ENCODE results near the gene C19orf81. TPM values are rescaled to one million over a fixed set of nuclear protein-coding genes. Genes with fewer than 3 reads are reported as not detected.

The C19orf81 gene
- total and polyA plus RNA-seq, 2 donors (not counting 3 experiments of a cell fraction or from before 2014, with no cell fraction given) = 0.79 to 2.5 TPM

GRCh38 chr19:50657712-50658440 lies 8.6 kb downstream of the C19orf81 start:
- Histone ChIP-seq H3K4me1 (ENCODE audit: control insufficient read depth, extremely low read depth, insufficient read depth, low read length) (peaks cover 11% of the 10 kb centered on the region), H3K9me3 (replicated peaks; ENCODE audit: control insufficient read depth, insufficient read depth, low read length) (no peaks in the 10 kb centered on the region), H4K20me1 (replicated peaks; ENCODE audit: control insufficient read depth, extremely low read depth, insufficient read depth, low read length) (no peaks in the 10 kb centered on the region), H3K9me1 (replicated peaks; ENCODE audit: control insufficient read depth, extremely low read depth, insufficient read depth, low read length) (no peaks in the 10 kb centered on the region), H2AFZ (ENCODE audit: low read depth, low read length) (peak overlapping the region; percentile 86), H3K4me2 (ENCODE audit: insufficient read depth, low read length) (peak overlapping the region; percentile 39), H3K79me2 (ENCODE audit: control insufficient read depth, insufficient read depth, low read length) (no peaks in the 10 kb centered on the region), H3K27me3 (ENCODE audit: control insufficient read depth in 2 of 2, insufficient read depth in 2 of 2, low read length in 2 of 2) (peaks cover 0 to 2% of the 10 kb centered on the region in 2 experiments), H3K9ac (replicated peaks; ENCODE audit: extremely low read depth, insufficient read depth, low read length) (peak overlapping the region; percentile 17), H3K36me3 (ENCODE audit: control insufficient read depth in 2 of 2, extremely low read depth in 1 of 2, insufficient read depth in 2 of 2, low read length in 2 of 2) (no peaks in the 10 kb centered on the region), H3K4me3 (replicated peaks in 1 of 3; ENCODE audit: insufficient read depth in 1 of 3, low read depth in 1 of 3, low read length in 3 of 3) (peak overlapping the region in 2 of 3 experiments; percentile 2 to 26), H3K27ac (ENCODE audit: insufficient read depth, low read depth, low read length) (peak overlapping the region; percentile 71)
- DNase-seq (ENCODE audit: low read depth, low spot score) = peak; percentile 98
- no TSS peak for BruUV-seq (replicated peaks)
- ChIA-PET POLR2A (no interaction called here), CTCF (no interaction called here)
- intact Hi-C loops (cut with micrococcal nuclease) (loop anchor here (1.0 to 5.0 kb wide), 5 partner anchors 49 to 326 kb away; no protein-coding TSS in a partner anchor), dilution Hi-C loops (cut with MboI; ENCODE audit: extremely low pct_ligation_motif_present, low sequenced_read_pairs) (no loop called here)
- TF ChIP-seq, protein P1, sequence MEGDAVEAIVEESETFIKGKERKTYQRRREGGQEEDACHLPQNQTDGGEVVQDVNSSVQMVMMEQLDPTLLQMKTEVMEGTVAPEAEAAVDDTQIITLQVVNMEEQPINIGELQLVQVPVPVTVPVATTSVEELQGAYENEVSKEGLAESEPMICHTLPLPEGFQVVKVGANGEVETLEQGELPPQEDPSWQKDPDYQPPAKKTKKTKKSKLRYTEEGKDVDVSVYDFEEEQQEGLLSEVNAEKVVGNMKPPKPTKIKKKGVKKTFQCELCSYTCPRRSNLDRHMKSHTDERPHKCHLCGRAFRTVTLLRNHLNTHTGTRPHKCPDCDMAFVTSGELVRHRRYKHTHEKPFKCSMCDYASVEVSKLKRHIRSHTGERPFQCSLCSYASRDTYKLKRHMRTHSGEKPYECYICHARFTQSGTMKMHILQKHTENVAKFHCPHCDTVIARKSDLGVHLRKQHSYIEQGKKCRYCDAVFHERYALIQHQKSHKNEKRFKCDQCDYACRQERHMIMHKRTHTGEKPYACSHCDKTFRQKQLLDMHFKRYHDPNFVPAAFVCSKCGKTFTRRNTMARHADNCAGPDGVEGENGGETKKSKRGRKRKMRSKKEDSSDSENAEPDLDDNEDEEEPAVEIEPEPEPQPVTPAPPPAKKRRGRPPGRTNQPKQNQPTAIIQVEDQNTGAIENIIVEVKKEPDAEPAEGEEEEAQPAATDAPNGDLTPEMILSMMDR (IDR thresholded peaks at IDR 0.05; ENCODE audit: extremely low read depth in 1 of 2, insufficient read depth in 1 of 2, low read depth in 1 of 2, low read length in 2 of 2) = no peak
- TF ChIP-seq JUN (IDR thresholded peaks at IDR 0.05; ENCODE audit: borderline replicate concordance, insufficient read depth, insufficient read length, low read depth) (no peak), GATA2 (IDR thresholded peaks at IDR 0.05; ENCODE audit: insufficient read depth, insufficient read length, low read depth, low read length) (no peak), FOS (IDR thresholded peaks at IDR 0.05; ENCODE audit: borderline replicate concordance, insufficient read depth, low read length) (peak; percentile 25), MAX (IDR thresholded peaks at IDR 0.05; ENCODE audit: insufficient read depth, insufficient read length) (no peak)
- peak; percentile 97 for FAIRE-seq

Data from endothelial cell of umbilical vein (primary cell).